Upper lobe of left lung (tissue), 4 donors: ENCODE data around the gene IDI1.

Experiments
- CTCF ChIP-seq, 6 experiments: fragments of 450-650 bp in 4 of 6; fragments of 200-600 bp in 2 of 6; sonication (generic) in 2 of 6; IDR thresholded peaks; one replicate each; pipeline ENCODE4 v1.5.1; 2016 to 2019; ENCODE audit warnings: antibody characterized with exemption in 6 of 6
- EP300 ChIP-seq, 4 donors: sonication (generic); formaldehyde crosslinking; IDR thresholded peaks; one replicate each; pipeline ENCODE4 v1.5.1; 2017; ENCODE audit warnings: antibody characterized with exemption in 4 of 4, control low read depth in 2 of 4
- POLR2A ChIP-seq, 4 donors: fragments of 450-650 bp; IDR thresholded peaks; one replicate each; pipeline ENCODE4 v1.5.1; 2016 to 2017; ENCODE audit warnings: antibody characterized with exemption in 4 of 4, mild to moderate bottlenecking in 2 of 4
- POLR2AphosphoS5 ChIP-seq, 2 donors: sonication (generic); formaldehyde crosslinking; IDR thresholded peaks; one replicate each; pipeline ENCODE4 v1.5.1; 2017; ENCODE audit warnings: antibody characterized with exemption in 2 of 2

- TF ChIP-seq CTCF (IDR thresholded peaks at IDR 0.05) = no peak
- TF ChIP-seq POLR2A (IDR thresholded peaks at IDR 0.05) = no peak
- no peak for TF ChIP-seq POLR2AphosphoS5 (IDR thresholded peaks at IDR 0.05)
- TF ChIP-seq EP300 (IDR thresholded peaks at IDR 0.05) = no peak
Observed at GRCh38 chr10:1085258-1085657, 36.3 kb upstream of the IDI1 start.
